HG03460 (cell line): ENCODE results near the gene NTNG1.

ENCODE experiments used
- ATAC-seq: cut with Tn5 transposase; IDR thresholded peaks from one replicate; pipeline ENCODE4 v1.9.1; 2021; ENCODE audit not compliant: unreplicated experiment

Gene NTNG1

GRCh38 chr1:107394301-107394700, 253.5 kb downstream of the NTNG1 start:
- no peak for ATAC-seq

GRCh38 chr1:107401704-107402103, 260.9 kb downstream of the NTNG1 start:
- ATAC-seq = no peak

GRCh38 chr1:107404756-107405155, 263.9 kb downstream of the NTNG1 start:
- ATAC-seq = no peak

GRCh38 chr1:107405236-107405635, 264.4 kb downstream of the NTNG1 start:
- no peak for ATAC-seq

GRCh38 chr1:107407011-107407410, 266.2 kb downstream of the NTNG1 start:
- ATAC-seq = no peak

GRCh38 chr1:107413546-107413945, 272.7 kb downstream of the NTNG1 start:
- ATAC-seq = no peak

- no peak for ATAC-seq
Observed at GRCh38 chr1:107413951-107414350, 273.1 kb downstream of the NTNG1 start.

- ATAC-seq = no peak
Observed at GRCh38 chr1:107414550-107414949, 273.7 kb downstream of the NTNG1 start.

GRCh38 chr1:107415241-107415640, 274.4 kb downstream of the NTNG1 start:
- no peak for ATAC-seq

GRCh38 chr1:107419003-107419402, 278.2 kb downstream of the NTNG1 start:
- no peak for ATAC-seq

- no peak for ATAC-seq
Observed at GRCh38 chr1:107422901-107423300, 282.1 kb downstream of the NTNG1 start.

- ATAC-seq = peak; percentile 81
Observed at GRCh38 chr1:107430540-107431228, 289.8 kb downstream of the NTNG1 start.

- ATAC-seq = no peak
Observed at GRCh38 chr1:107432108-107432507, 291.3 kb downstream of the NTNG1 start.

- no peak for ATAC-seq
Observed at GRCh38 chr1:107433068-107433467, 292.2 kb downstream of the NTNG1 start.

- no peak for ATAC-seq
Observed at GRCh38 chr1:107433635-107434360, 293.0 kb downstream of the NTNG1 start.

- no peak for ATAC-seq
Observed at GRCh38 chr1:107434361-107434693, 293.5 kb downstream of the NTNG1 start.

GRCh38 chr1:107436552-107437241, 295.9 kb downstream of the NTNG1 start:
- no peak for ATAC-seq

GRCh38 chr1:107439567-107439966, 298.7 kb downstream of the NTNG1 start:
- no peak for ATAC-seq

GRCh38 chr1:107442551-107442950, 301.7 kb downstream of the NTNG1 start:
- no peak for ATAC-seq

- no peak for ATAC-seq
Observed at GRCh38 chr1:107443027-107443426, 302.2 kb downstream of the NTNG1 start.

GRCh38 chr1:107443860-107444259, 303.0 kb downstream of the NTNG1 start:
- no peak for ATAC-seq

- no peak for ATAC-seq
Observed at GRCh38 chr1:107444302-107444701, 303.5 kb downstream of the NTNG1 start.
